ENCODE results near the gene DNAJB13. TPM values are rescaled to one million over a fixed set of nuclear protein-coding genes. Genes with fewer than 3 reads are reported as not detected.
A peak's percentile ranks its signal among the peaks of the same experiment; 100 is the strongest.

Gene DNAJB13
- total and polyA plus RNA-seq, 2 of the 13 experiments (the other 11 are each of a cell fraction or from before 2014, with no cell fraction given), result 2.3 TPM; not detected in 1

- TF ChIP-seq ZNF143 (CRISPR knock-in tag; IDR thresholded peaks at IDR 0.05), result peak; percentile 93
- peak; percentile 62; the same call in 1 of the 2 replicates for TF ChIP-seq WIZ (CRISPR knock-in tag; IDR thresholded peaks at IDR 0.05)
- TF ChIP-seq ZNF891 (CRISPR knock-in tag; IDR thresholded peaks at IDR 0.05), result 0 out of 2 replicates have a peak, but pooled peaks have one; percentile 52
- TF ChIP-seq RBFOX2 (IDR thresholded peaks at IDR 0.05; ENCODE audit: low read depth, low read length), result no peak
- no peak for TF ChIP-seq KAT7 (CRISPR knock-in tag; IDR thresholded peaks at IDR 0.05; ENCODE audit: borderline replicate concordance)
- 0 out of 2 replicates have a peak, but pooled peaks have one; percentile 43 for TF ChIP-seq ZBTB37 (CRISPR knock-in tag; IDR thresholded peaks at IDR 0.05)
- TF ChIP-seq ZNF512B (CRISPR knock-in tag; IDR thresholded peaks at IDR 0.05; ENCODE audit: borderline replicate concordance), result no peak
- TF ChIP-seq ZFX (CRISPR knock-in tag; IDR thresholded peaks at IDR 0.05; ENCODE audit: low read depth), result peak; percentile 91
- no peak for TF ChIP-seq HIC2 (CRISPR knock-in tag; IDR thresholded peaks at IDR 0.05; ENCODE audit: low read depth)
- TF ChIP-seq SALL1 (CRISPR knock-in tag; IDR thresholded peaks at IDR 0.05), result peak; percentile 69
- peak; percentile 79 for TF ChIP-seq HDAC1 (CRISPR knock-in tag; IDR thresholded peaks at IDR 0.05)
- TF ChIP-seq HNRNPL (IDR thresholded peaks at IDR 0.05; ENCODE audit: low read depth, low read length), result no peak
- TF ChIP-seq ZNF501 (CRISPR knock-in tag; IDR thresholded peaks at IDR 0.05), result peak; percentile 64
- no peak for TF ChIP-seq GLI4 (CRISPR knock-in tag; IDR thresholded peaks at IDR 0.05; ENCODE audit: borderline replicate concordance)
- peak; percentile 28; the same call in 1 of the 2 replicates for TF ChIP-seq ZNF331 (CRISPR knock-in tag; IDR thresholded peaks at IDR 0.05)
- TF ChIP-seq RFXAP (CRISPR knock-in tag; IDR thresholded peaks at IDR 0.05; ENCODE audit: borderline replicate concordance), result no peak
- TF ChIP-seq TMF1 (CRISPR knock-in tag; IDR thresholded peaks at IDR 0.05; ENCODE audit: low read depth), result no peak
- 0 out of 2 replicates have a peak, but pooled peaks have one; percentile 19 for TF ChIP-seq ZNF652 (CRISPR knock-in tag; IDR thresholded peaks at IDR 0.05; ENCODE audit: borderline replicate concordance, low read depth)
- TF ChIP-seq TRAFD1 (CRISPR knock-in tag; IDR thresholded peaks at IDR 0.05; ENCODE audit: borderline replicate concordance), result no peak
- TF ChIP-seq NFKB2 (CRISPR knock-in tag; IDR thresholded peaks at IDR 0.05; ENCODE audit: borderline replicate concordance), result no peak
Observed at GRCh38 chr11:73950869-73951710, at the start of gene DNAJB13 (continued).

Data from HepG2 (cell line).